GM12878 (cell line): ENCODE data around the gene CENPC. TPM values are rescaled to one million over a fixed set of nuclear protein-coding genes. Genes with fewer than 3 reads are reported as not detected.

Experiments used
- ATF2 ChIP-seq: IDR thresholded peaks from 2 replicates; pipeline ENCODE4 v1.6.1; 2012; ENCODE audit warnings: low read length, inconsistent platforms
- CBX5 ChIP-seq: sonication (generic); IDR thresholded peaks from 2 replicates; pipeline ENCODE4 v1.6.1; 2016; ENCODE audit warnings: low read depth, moderate library complexity, mild to moderate bottlenecking, inconsistent platforms
- CEBPB ChIP-seq, 2 experiments: fragments of 150-350 bp in 1 of 2; IDR thresholded peaks; 2 replicates each; pipeline ENCODE4 v1.6.1; 2012 to 2014; ENCODE audit warnings: low read depth in 2 of 2, low read length in 2 of 2, borderline replicate concordance in 1 of 2, inconsistent platforms in 1 of 2
- E2F8 ChIP-seq: fragments of 450-650 bp; IDR thresholded peaks from 2 replicates; pipeline ENCODE4 v1.6.1; 2018; ENCODE audit warnings: mild to moderate bottlenecking, low read depth, moderate library complexity; ENCODE audit not compliant: partially characterized antibody
- ETV6 ChIP-seq, 2 experiments: fragments of 450-650 bp in 1 of 2; IDR thresholded peaks in 1 of 2; conservative IDR thresholded peaks in 1 of 2; 2 replicates each; pipeline ENCODE4 v1.6.1; 2014; ENCODE audit warnings: antibody characterized with exemption in 1 of 2, borderline replicate concordance in 1 of 2, low read depth in 1 of 2, mild to moderate bottlenecking in 1 of 2, moderate library complexity in 1 of 2
- FOXM1 ChIP-seq: IDR thresholded peaks from 2 replicates; pipeline ENCODE4 v1.6.1; 2012; ENCODE audit warnings: low read depth, mild to moderate bottlenecking, inconsistent platforms, low read length, moderate library complexity
- IKZF1 ChIP-seq: fragments of 450-650 bp; conservative IDR thresholded peaks from 2 replicates; pipeline ENCODE4 v1.6.1; 2017; ENCODE audit warnings: antibody characterized with exemption, mild to moderate bottlenecking
- IRF5 ChIP-seq: fragments of 450-650 bp; IDR thresholded peaks from 2 replicates; pipeline ENCODE4 v1.6.1; 2017; ENCODE audit warnings: borderline replicate concordance
- MAX ChIP-seq: IDR thresholded peaks from 2 replicates; pipeline ENCODE4 v1.6.1; 2012; ENCODE audit warnings: low read depth, low read length, improper control_type of control experiment
- MXI1 ChIP-seq: fragments of 150-350 bp; IDR thresholded peaks from 2 replicates; pipeline ENCODE4 v1.6.1; 2011; ENCODE audit warnings: low read depth, mild to moderate bottlenecking, inconsistent platforms, low read length, improper control_type of control experiment
- NR2C2 ChIP-seq: IDR thresholded peaks from 2 replicates; pipeline ENCODE4 v1.6.1; 2011; ENCODE audit warnings: borderline replicate concordance, low read depth; ENCODE audit not compliant: control insufficient read depth, insufficient read length
- NR2F1 ChIP-seq: fragments of 450-650 bp; conservative IDR thresholded peaks from 2 replicates; pipeline ENCODE4 v1.6.1; 2017; ENCODE audit warnings: mild to moderate bottlenecking
- PRDM15 ChIP-seq: fragments of 450-650 bp; formaldehyde crosslinking; IDR thresholded peaks from 2 replicates; pipeline ENCODE4 v1.4.0; 2020; ENCODE audit warnings: mild to moderate bottlenecking, moderate library complexity
- RCOR1 ChIP-seq: conservative IDR thresholded peaks from 2 replicates; pipeline ENCODE4 v1.6.1; 2012; ENCODE audit warnings: low read depth, low read length, improper control_type of control experiment
- RELB ChIP-seq: fragments of 450-650 bp; IDR thresholded peaks from 2 replicates; pipeline ENCODE4 v1.6.1; 2017; ENCODE audit warnings: low read depth, mild to moderate bottlenecking, moderate library complexity
- TAF1 ChIP-seq: IDR thresholded peaks from 2 replicates; pipeline ENCODE4 v1.6.1; 2011; ENCODE audit warnings: mild to moderate bottlenecking, low read depth, low read length, borderline replicate concordance
- polyA plus RNA-seq, 11 experiments: library from polyadenylated mRNA; depleted of rRNA in 4 of 11; unstranded in 6 of 11; stranded (reverse) in 5 of 11; fragments of >200 nt; fragmentation: Nextera tagmentation in 4 of 11; fragmentation: Illumina TruSeq in 1 of 11; extraction: Ambion mirVana in 4 of 11; extraction: Trizol in 1 of 11; gene quantifications; 1 replicate in 1 of 11; 2 replicates in 10 of 11; pipeline versions ENCODE4 v1.2.1 to v1.2.3, GENCODE V29; 2011 to 2016; ENCODE audit warnings: inconsistent platforms in 2 of 11, missing spikeins in 2 of 11, low read depth in 1 of 11
- total RNA-seq, 4 experiments: library from RNA; depleted of rRNA in 3 of 4; stranded (reverse); fragments of >200 nt in 3 of 4; fragmentation: Illumina TruSeq in 1 of 4; extraction: Trizol in 1 of 4; gene quantifications; 2 replicates each; pipeline versions ENCODE4 v1.2.1 to v1.2.3, GENCODE V29; 2013 to 2021

CENPC gene
- total and polyA plus RNA-seq, 10 of the 15 experiments (the other 5 are each of a cell fraction or from before 2014, with no cell fraction given) = 13.1 to 34.9 (median 20.3) TPM

GRCh38 chr4:67545199-67546003 lies at the start of gene CENPC (continued):
- TF ChIP-seq ATF2 = no peak
- no peak for TF ChIP-seq NR2C2
- TF ChIP-seq IKZF1 = peak; percentile 66
- no peak for TF ChIP-seq IRF5
- TF ChIP-seq MXI1 = peak; percentile 75; the same call in 1 of the 2 replicates
- no peak for TF ChIP-seq RCOR1
- TF ChIP-seq CEBPB (IDR thresholded peaks at IDR 0.05; ENCODE audit: borderline replicate concordance in 1 of 2, low read depth in 2 of 2, low read length in 2 of 2) = no peak
- TF ChIP-seq FOXM1 = no peak; the same call in 1 of the 2 replicates
- TF ChIP-seq RELB = peak; percentile 56; the same call in 1 of the 2 replicates
- no peak for TF ChIP-seq PRDM15 (CRISPR knock-in tag)
- peak; percentile 92 for TF ChIP-seq TAF1
- no peak for TF ChIP-seq MAX
- no peak for TF ChIP-seq NR2F1
- no peak for TF ChIP-seq E2F8
- no peak for TF ChIP-seq CBX5
- no peak for TF ChIP-seq ETV6 (conservative IDR thresholded peaks at IDR 0.05 in 1 of 2, IDR thresholded peaks at IDR 0.05 in 1 of 2; ENCODE audit: borderline replicate concordance in 1 of 2, low read depth in 1 of 2)
